HG02798 (cell line): ENCODE data around the gene COL4A1.
A peak's percentile ranks its signal among the peaks of the same experiment; 100 is the strongest.

Source experiments
- ATAC-seq: cut with Tn5 transposase; IDR thresholded peaks from one replicate; pipeline ENCODE4 v1.9.1; 2021; ENCODE audit warnings: mild to moderate bottlenecking; ENCODE audit not compliant: unreplicated experiment, poor library complexity

COL4A1 gene

DNA sequence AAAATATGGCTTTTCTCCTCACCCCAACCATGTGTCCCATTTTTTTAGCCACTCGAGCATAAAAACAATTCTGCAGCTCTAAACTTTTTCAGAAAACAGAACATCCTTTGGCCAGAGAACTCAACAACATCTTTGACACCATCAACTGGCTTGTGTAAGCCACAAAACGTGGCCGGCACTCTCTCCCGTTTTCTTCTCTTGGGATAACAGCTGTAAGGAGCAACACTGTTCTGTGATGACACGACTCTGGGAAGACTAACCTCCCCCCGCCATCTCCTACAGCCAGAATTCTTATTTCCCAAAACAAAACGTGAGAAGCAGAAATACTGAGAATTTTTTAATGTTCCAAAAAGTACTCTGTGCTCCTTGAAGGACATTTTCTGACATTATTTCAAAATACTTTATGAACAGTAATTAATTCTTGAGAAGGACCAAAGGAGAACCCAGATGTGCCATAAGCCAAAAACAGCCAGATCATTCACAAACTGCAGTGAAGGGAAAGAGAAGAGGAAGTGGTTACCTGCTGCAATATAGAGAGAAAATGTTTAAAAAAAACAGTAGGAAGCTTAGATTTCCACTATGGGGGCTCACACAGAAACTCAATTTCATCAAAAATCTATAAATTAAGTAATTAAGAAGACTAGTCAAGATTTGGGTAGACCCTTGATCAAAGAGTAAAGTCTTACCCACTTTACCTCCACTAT, 25.8 kb downstream of the COL4A1 start:
- ATAC-seq: no peak

DNA sequence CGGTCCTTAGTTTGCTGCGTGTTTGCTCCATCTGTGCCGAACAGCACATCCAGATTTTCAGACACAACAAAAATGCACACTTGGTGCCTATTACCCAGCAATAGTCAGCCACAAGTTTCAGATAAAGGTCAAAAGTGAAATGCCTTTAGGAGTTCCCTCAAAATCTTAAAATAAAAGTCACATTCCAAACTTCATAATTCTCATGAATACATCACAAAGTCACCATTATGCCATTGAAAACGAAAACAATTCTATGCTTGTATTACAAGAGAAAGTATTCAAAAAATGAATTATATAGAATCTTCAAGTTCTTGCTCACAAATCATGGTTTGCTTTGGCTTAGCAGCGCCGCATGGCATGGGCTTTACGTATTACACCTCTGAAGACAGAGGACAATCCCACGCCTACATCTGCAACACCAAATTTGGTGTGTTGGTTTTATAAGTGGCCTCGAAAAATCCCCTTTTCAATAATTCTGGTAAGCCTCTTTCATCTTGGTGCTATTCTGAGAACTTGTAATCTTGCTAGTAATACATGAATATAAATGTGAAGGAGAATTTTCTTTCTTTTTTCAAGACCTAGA, 26.6 kb downstream of the COL4A1 start:
- peak; percentile 32 for ATAC-seq

DNA sequence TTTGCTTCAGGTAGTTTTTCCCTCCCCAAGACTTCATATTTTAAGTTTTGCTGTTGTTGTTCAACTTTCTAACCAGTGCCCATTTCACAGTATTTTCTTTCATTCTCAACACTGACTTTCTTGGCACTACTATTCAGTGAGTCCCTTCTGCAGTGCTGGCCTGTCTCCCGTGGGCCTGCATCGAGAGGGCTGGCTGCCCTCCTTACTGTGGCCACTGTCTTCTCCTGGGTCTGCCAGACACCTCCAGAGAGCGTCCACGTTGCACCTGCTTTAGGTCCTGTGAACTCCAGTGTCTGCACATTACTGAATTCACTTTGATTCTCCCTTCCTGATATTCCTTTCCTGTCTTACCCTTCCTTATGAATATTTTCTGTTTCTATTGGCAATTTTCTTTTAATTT, 27.3 kb downstream of the COL4A1 start:
- ATAC-seq: no peak

DNA sequence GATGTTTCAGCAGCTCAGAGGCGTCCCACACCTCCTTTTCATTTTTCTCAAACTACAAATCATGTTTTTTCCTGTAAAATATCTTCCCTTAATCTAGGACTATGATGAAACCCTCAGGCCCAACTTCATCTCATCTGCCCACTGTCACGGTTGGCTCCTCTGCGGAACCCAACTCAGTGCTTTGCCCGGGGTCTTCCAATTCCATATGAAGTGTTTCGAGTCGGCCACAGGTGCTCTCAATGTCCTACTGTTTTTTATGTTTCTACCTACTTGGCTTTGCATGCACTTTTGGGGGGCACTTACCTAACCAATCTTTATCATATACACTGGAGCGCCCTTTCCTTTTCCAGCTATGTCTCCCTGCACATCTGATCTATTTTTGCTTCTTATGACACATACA, 28.1 kb downstream of the COL4A1 start:
- no peak for ATAC-seq

DNA sequence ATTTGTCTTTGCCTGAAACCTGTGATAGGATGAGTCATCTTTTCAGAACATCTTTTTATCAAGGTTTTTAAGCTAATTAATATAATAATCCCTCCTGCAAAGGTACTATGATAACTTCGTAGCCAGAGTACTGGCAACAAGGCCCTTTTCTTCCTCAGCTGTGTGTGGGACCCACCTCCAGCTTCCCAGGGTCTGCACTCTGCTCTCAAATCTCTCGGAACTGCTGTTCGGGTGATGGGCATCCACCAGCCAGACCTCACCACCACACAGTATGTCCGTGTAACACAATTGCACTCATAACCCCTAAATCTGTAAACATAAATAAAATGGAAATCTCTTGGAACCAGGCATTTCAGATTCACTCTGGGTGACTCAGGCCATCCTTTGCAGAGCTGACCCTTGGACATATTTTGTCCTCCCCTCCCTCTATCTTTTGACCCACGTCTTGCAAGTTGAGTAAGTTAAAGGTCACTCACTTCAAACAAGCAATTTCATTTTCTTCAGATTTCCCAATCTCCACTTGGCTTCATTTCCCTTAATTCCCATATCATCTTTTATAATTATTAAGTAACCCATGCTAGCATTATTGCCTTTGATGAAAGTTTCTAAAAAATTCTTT, 29.5 kb downstream of the COL4A1 start:
- no peak for ATAC-seq

DNA sequence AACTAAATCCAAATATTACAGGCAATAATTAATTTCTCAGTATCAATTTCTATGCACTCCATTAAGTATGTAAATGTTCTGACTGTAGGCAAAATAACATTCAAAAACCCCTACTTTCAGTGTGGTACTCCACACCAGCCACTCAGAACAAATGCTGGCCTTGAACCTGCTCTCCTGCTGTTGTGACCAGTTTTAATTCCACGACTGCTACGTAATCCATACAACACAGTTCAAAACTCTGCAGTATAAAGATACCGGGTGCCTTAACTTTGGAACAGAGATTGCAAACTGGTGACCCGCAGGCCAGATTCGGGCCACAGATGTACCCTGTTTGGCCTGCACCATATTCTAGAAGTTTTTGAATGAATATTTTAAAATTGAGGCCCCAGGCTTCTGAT, 30.4 kb downstream of the COL4A1 start:
- no peak for ATAC-seq

DNA sequence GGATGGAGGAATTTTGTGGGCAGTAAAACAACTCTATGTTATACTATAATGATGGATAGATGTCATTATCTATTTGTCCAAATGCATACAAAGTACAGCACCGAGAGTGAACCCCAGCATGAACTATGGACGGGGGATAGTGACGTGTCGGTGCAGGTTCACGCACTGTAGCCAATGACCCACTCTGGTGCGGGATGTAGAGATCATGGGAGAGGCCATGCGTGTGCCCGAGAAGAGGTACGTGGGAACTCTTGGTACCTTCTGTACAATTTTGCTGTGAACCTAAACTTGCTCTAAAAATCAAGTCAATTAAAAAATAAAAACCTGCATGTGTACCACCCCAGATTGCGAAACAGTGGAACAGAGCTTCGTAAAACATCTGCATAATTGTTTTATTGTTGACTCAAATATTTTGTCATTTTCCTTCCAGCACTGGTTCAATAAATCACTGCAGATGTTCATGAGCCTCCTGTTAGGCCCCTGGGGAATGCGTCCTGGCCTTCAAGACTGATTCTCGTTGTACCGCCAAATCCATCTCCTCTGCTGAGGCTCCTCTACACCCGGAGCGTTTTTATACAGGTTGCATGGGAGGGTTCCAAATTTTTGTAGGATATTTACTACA, 30.9 kb downstream of the COL4A1 start:
- ATAC-seq: no peak

DNA sequence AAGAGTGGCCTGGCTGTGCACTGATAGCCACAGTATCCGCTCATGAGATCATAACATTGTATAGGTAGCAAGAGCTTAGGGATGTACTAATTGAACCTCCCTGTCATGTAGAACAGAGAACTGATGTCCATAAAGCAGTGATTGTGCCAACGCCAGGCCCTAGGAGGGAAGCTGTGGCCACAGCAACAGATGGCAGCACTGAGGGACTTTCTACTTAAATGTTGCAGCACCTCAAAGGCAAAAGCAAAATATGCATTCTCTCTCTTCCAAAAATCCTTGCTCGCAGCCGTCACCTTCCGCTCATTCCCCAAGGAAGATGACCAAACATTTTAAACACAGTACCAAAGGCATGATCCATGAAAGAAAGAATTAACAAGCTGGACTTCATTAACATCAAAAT, 32.3 kb downstream of the COL4A1 start:
- no peak for ATAC-seq

DNA sequence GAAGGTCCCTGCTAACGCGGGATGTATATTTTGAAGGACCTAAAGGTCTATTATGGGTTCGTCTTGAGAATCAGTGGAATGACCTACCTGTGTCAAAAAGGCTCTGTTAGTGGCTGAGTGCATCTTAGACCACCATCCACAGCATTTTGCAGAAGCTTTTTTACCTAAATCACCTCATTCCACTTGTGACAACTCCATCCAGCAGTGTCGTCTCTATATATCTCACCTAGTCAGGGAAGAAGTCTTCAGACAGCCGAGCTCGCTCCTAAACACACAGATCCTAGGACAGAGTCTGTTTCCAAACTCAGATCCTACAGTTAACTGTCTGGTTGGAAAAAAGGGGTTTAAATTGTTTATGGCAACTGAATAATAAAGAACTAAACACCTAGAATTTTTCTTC, 33.7 kb downstream of the COL4A1 start:
- ATAC-seq: no peak

DNA sequence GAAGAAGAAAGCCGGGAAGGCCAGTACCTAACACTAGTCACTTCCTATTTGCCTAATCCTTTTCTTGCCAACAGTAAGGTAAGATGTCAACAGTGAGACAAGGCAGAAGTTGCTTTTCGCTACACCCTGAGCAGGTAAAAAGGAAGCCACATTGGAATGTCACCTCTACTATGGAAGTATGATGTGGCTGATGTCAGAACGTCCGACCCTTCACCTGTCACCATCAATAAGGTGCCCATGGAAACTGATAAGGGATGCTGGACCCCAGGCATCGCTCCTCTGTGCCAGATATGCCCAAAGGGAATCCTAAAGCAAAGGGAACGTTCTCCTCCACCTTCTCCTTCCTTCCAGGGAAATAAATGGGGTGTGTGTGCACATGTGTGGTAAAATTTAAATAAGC, 34.3 kb downstream of the COL4A1 start:
- ATAC-seq: no peak

DNA sequence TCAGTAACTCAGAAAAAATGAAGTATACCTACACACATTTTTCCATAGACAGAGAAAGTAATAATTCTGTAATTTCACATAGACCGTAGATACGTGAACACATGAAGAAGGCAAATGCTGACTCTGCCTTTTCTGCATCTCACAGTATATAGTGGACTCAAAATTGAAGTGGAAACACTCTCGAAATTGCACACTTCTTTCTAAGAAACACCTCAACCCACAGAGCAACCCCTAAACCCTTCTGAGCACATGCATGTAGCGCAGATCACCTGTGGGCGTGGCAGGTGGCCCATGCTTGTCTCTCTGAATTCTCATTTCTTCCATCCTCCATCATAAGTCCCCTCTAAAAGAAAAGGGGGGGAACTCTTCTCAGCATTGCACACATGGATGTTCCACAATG, 34.7 kb downstream of the COL4A1 start:
- no peak for ATAC-seq

DNA sequence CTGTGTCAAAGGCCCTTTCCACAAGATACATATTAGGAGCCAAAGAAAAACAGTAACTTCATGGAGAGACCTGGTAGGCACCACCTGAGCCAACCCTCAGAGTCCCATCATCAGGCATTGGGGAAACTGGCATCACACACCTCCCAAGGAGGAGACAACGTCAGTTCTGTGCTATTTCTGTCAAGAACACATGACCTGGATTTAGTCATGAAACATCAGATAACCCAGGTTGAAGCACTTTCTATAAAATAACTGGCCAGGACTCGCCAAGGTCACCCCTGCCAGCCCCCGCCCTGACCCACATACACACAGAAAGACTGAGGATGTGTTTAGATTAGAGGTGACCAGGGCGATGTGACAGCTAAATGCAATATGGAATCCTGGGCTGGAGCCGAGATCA, 35.6 kb downstream of the COL4A1 start:
- no peak for ATAC-seq

DNA sequence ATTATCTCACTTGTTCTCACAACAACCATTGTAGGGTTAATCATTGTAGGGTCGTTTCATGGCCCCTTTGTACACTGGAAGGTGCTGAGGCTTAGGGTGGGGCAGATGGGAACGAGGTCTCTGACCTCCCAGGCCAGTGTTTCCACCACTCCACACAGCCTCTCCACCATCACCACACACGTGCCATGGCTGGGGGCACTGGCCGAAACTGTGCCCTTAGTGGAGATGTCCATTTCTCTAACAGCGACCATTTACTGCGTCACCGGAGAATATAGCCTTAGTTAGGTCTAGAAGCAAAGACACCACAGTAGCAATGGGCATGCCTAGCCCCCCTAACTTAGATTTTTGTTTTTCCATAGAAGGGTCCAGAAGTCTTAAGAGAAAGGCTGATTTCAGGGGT, 36.5 kb downstream of the COL4A1 start:
- ATAC-seq: no peak

DNA sequence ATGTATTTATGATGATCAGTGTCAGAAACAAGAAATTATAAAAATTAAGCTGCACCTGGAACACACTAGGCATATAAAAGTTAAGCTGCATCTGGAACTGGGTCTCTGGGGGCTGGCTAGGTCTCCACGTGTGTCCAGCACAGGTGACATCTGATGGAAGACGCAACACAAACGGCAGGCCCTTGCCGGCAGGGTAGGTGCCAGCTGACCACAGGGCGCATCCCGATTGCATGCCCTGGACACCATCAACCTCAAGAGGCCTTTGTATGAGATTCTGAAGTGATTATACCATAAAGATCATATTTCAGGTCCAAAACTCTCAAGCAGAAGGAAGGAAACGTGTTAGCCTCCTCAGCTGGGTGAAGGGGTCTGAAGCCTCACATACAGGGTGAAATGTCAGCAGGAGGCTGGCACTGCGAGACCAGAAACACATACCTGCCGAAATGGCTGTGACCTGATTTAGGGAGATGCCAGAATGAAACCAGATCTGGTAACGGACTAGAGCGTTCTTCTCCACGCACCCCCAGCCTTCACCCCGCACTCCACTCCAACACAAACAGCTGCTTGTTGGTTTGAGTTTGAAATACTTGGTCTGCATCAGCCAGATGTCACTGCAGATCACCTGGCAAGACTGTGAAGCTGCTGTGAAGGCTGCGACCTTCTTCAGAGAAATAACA, 37.3 kb downstream of the COL4A1 start:
- no peak for ATAC-seq

DNA sequence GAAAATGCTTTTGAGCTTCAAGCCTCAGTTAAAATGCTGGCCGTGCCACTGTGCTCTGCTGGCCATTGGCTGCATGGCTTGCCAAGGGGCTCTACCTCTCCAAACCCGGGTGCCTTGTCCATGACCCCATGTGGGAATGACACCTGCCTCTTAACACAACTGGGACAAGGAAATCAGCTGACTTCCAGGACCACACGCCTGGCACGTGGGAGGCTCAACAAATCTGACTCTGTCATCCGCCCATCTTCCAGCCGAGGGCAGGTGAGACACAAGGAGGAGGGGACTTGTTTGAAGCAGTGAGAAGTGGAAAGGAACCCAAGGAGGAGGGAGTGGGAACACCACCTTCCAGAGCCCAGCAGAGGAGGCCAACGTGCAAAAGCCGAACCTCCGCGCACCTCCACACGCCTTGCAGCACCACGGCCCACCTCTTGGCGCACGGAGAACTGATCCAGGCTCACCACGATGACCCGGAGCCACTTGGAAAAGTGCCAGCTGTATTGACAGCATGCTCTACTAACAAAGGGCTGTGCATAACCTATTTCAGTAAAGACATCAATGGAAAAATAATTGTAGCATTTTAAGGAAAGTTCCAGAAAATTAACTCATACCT, 38.3 kb downstream of the COL4A1 start:
- ATAC-seq: no peak

DNA sequence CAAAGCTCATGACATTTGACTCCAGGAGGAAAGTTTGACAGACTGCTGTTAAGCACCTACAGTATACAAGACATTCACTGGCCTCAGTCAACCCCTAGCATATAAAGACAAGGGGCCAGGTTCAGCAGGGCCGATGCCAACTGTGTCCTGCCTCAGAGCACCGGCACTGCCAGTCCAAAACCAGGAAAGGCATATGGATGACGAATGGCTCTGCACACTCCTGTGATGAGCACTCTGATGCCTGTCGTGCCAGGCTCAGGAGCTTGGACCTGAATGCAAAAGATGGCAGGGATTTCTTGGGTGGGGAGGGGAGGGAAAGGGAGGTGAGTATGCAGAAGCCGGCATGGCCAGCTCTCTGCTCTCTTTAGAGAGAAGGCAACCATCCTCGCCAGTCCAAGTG, 38.9 kb downstream of the COL4A1 start:
- ATAC-seq: no peak

DNA sequence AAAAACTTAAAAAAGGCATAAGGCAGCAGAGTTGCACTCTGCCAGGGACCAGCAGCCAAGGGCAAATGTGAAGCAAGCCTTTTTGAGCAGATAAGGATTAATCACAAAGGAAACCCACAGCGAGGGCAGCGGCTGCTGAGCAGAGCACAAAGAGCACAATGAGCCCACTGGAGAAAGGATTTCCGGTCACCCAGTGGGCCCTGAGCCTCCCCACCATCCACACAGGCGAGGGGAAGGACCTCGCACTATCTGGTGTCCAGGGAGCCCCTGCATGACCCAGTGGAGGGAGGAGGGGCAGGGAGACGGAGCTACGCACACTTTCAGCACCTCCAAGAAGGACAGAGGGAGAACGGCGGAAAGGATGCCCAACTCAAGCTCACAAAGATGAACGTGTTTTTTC, 40.0 kb downstream of the COL4A1 start:
- no peak for ATAC-seq

DNA sequence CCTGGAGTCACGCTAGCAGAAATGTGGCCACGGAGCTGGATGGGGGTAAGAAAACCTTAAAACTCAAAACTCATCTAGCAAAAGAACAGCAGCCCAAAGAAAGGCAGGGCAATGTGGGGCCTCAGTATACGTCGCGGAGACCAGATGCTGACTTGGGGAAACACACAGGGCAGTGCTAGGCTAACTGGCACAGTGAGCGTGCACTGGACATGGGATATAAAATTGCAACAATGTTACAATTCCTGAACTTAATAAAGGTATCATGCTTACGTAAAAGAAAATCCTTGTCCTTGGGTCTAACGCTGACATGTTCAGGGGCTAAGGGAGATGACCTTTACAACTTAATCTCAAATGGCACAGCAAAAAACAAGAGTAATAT, 40.5 kb downstream of the COL4A1 start:
- no peak for ATAC-seq

DNA sequence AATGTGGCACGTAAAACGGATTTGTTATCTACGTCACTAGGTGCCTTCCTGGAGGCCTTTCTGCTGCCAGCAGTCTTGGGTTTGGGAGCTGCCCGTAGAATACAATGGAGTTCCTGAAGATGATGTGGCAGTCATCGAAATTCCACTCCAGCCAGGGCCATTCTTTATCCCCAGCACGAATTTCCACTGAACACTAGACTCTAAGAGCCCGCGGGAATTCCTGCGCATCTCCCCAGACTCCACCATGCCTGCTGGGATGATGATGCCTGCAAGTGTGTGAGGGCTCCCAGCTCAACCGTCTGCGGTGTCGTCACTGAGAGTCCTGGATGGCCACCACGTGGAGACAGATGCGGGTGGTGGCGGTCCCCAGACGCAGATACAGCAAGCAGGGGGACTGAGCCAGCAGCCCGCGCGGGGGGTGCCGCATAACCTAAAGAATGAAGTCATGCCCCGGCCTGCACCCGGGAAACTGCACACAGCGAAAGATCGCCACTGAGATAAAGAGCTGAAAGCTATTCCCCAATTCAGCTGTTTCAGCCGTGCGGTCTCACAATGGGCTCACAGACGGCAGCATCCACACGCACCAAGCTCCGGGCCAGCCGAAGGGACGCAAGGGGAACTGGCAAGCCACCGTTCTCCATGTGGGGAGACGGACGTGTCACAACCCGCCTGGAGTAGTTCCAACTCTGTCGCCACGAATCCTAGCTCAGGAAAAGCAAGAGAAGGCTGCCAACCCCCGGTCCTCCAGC, 41.1 kb downstream of the COL4A1 start:
- no peak for ATAC-seq

DNA sequence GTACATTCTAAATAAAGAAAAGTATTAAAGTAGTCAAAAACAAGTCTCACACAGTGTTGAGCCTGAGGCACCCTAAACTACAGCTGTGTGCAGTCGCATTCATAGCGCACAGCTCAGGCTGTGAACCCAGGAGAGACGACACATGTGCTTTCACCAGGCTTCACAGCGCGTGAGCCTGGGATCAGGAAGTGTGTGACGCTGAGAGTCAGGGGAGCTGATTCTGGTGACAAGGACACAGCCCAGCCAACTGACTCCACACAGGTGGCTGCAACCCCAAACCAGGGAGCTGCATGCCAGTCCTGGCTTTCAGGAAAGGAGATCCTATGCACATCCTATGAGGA, 41.6 kb downstream of the COL4A1 start:
- ATAC-seq: no peak
